Astrocyte (in vitro differentiated cells and primary cell): Measurements from ENCODE around the gene MARCHF6. TPM values are rescaled to one million over a fixed set of nuclear protein-coding genes. Genes with fewer than 3 reads are reported as not detected.

Experiments
- DNase-seq: peaks from one replicate; pipeline ENCODE4 v3.0.0-alpha.2; 2010; ENCODE audit warnings: low read depth
- FAIRE-seq: peaks from 2 replicates; lab custom pipeline; 2011; peaks lifted over from hg19 to GRCh38; lab: Jason Lieb, UNC
- H2AFZ ChIP-seq: 2 replicates; pipeline ENCODE4 v1.6.0; 2012; ENCODE audit warnings: low read depth, low read length, inconsistent platforms
- H3K27ac ChIP-seq: 2 replicates; pipeline ENCODE4 v1.5.1; 2011; ENCODE audit warnings: low read depth, low read length, inconsistent platforms
- H3K27me3 ChIP-seq: 2 replicates; pipeline ENCODE4 v1.6.0; 2011; ENCODE audit warnings: low read length, inconsistent platforms; ENCODE audit not compliant: insufficient read depth
- H3K36me3 ChIP-seq: 2 replicates; pipeline ENCODE4 v1.5.1; 2011; ENCODE audit warnings: low read length, inconsistent platforms; ENCODE audit not compliant: insufficient read depth
- H3K4me1 ChIP-seq: 2 replicates; pipeline ENCODE4 v1.5.1; 2011; ENCODE audit warnings: low read length, inconsistent platforms; ENCODE audit not compliant: insufficient read depth
- H3K4me2 ChIP-seq: 2 replicates; pipeline ENCODE4 v1.6.0; 2012; ENCODE audit warnings: low read length, inconsistent platforms
- H3K4me3 ChIP-seq: 2 replicates; pipeline ENCODE4 v1.5.1; 2011; ENCODE audit warnings: low read depth, mild to moderate bottlenecking, low read length, inconsistent platforms; ENCODE audit not compliant: insufficient read depth
- H3K79me2 ChIP-seq: 2 replicates; pipeline ENCODE4 v1.6.0; 2012; ENCODE audit warnings: mild to moderate bottlenecking, low read length, inconsistent platforms; ENCODE audit not compliant: insufficient read depth
- H3K9ac ChIP-seq: 2 replicates; pipeline ENCODE4 v1.6.0; 2012; ENCODE audit warnings: mild to moderate bottlenecking, low read length, inconsistent platforms
- H3K9me3 ChIP-seq: 2 replicates; pipeline ENCODE4 v1.5.1; 2012; ENCODE audit warnings: low read depth, mild to moderate bottlenecking, low read length, inconsistent platforms; ENCODE audit not compliant: insufficient read depth
- H4K20me1 ChIP-seq: 2 replicates; pipeline ENCODE4 v1.6.0; 2012; ENCODE audit warnings: low read length, inconsistent platforms; ENCODE audit not compliant: insufficient read depth
- H3K27ac Mint-ChIP-seq: one replicate; pipeline ENCODE4 v1.8.0; 2021; ENCODE audit warnings: mild to moderate bottlenecking, mixed read lengths; ENCODE audit not compliant: unreplicated experiment
- H3K27me3 Mint-ChIP-seq: one replicate; pipeline ENCODE4 v1.8.0; 2021; ENCODE audit warnings: low read depth, mixed read lengths; ENCODE audit not compliant: unreplicated experiment
- H3K36me3 Mint-ChIP-seq: one replicate; pipeline ENCODE4 v1.8.0; 2021; ENCODE audit warnings: low read depth, mixed read lengths; ENCODE audit not compliant: unreplicated experiment
- H3K4me1 Mint-ChIP-seq: one replicate; pipeline ENCODE4 v1.8.0; 2021; ENCODE audit warnings: low read depth, mixed read lengths; ENCODE audit not compliant: unreplicated experiment
- H3K4me3 Mint-ChIP-seq: one replicate; pipeline ENCODE4 v1.8.0; 2021; ENCODE audit warnings: mild to moderate bottlenecking, moderate library complexity, mixed read lengths; ENCODE audit not compliant: unreplicated experiment
- H3K9me3 Mint-ChIP-seq: one replicate; pipeline ENCODE4 v1.8.0; 2021; ENCODE audit warnings: mild to moderate bottlenecking, mixed read lengths; ENCODE audit not compliant: unreplicated experiment
- CTCF ChIP-seq: IDR thresholded peaks from 2 replicates; pipeline ENCODE4 v1.5.1; 2011; ENCODE audit warnings: low read depth, mild to moderate bottlenecking, inconsistent platforms, low read length, moderate library complexity; ENCODE audit not compliant: insufficient read depth
- EZH2 ChIP-seq: IDR thresholded peaks from 2 replicates; pipeline ENCODE4 v1.6.1; 2012; ENCODE audit warnings: mild to moderate bottlenecking, low read length, inconsistent platforms; ENCODE audit not compliant: insufficient read depth
- total RNA-seq: library from RNA; stranded (reverse); gene quantifications from 2 replicates; pipeline ENCODE4 v1.2.1, GENCODE V29; 2021

Gene MARCHF6
- total RNA-seq, 1 donor from 2014 or later: 139 TPM

- H3K4me2 ChIP-seq: peak overlapping the region; percentile 98
- H4K20me1 ChIP-seq: peaks cover 29% of the 10 kb centered on the region
- no peaks in the 10 kb centered on the region for H3K36me3 ChIP-seq
- Mint-ChIP-seq H3K27me3 (no peaks in the 10 kb centered on the region), H3K4me3 (peak overlapping the region; percentile 95), H3K27ac (peak overlapping the region; percentile 98), H3K9me3 (no peaks in the 10 kb centered on the region), H3K36me3 (no peaks in the 10 kb centered on the region), H3K4me1 (peaks cover 24% of the 10 kb centered on the region)
- no peaks in the 10 kb centered on the region for H3K9me3 ChIP-seq
- H2AFZ ChIP-seq: peak overlapping the region; percentile 75
- peak overlapping the region; percentile 93 for H3K4me3 ChIP-seq
- H3K27ac ChIP-seq: peak overlapping the region; percentile 96
- peak overlapping the region; percentile 97 for H3K9ac ChIP-seq
- TF ChIP-seq CTCF (no peak), EZH2 (no peak)
- DNase-seq (peak; percentile 69), FAIRE-seq (no peak)
- peaks cover 21% of the 10 kb centered on the region for H3K4me1 ChIP-seq
- peaks cover 47% of the 10 kb centered on the region for H3K79me2 ChIP-seq
- no peaks in the 10 kb centered on the region for H3K27me3 ChIP-seq
Observed at GRCh38 chr5:10352430-10353240, 860 bp upstream of the MARCHF6 start.

- peak overlapping the region; percentile 78 for H2AFZ ChIP-seq
- no peaks in the 10 kb centered on the region for H3K9me3 Mint-ChIP-seq
- H3K27me3 Mint-ChIP-seq: no peaks in the 10 kb centered on the region
Observed at GRCh38 chr5:10354048-10354872, 765 bp downstream of the MARCHF6 start.

More at GRCh38 chr5:10354048-10354872, 765 bp downstream of the MARCHF6 start:
- peak overlapping the region; percentile 93 for H3K4me3 ChIP-seq
- no peaks in the 10 kb centered on the region for H3K27me3 ChIP-seq
- H3K4me3 Mint-ChIP-seq: peak overlapping the region; percentile 100
- peak overlapping the region; percentile 98 for H3K4me2 ChIP-seq
- H3K36me3 Mint-ChIP-seq: no peaks in the 10 kb centered on the region
- TF ChIP-seq CTCF (no peak), EZH2 (no peak)
- peaks cover 64% of the 10 kb centered on the region for H3K79me2 ChIP-seq
- H3K4me1 ChIP-seq: peaks cover 21% of the 10 kb centered on the region
- peak overlapping the region; percentile 96 for H3K27ac ChIP-seq
- peak overlapping the region; percentile 99 for H3K27ac Mint-ChIP-seq
- no peaks in the 10 kb centered on the region for H3K9me3 ChIP-seq
- no peak for FAIRE-seq
- H3K4me1 Mint-ChIP-seq: peaks cover 29% of the 10 kb centered on the region
- no peaks in the 10 kb centered on the region for H3K36me3 ChIP-seq
- H4K20me1 ChIP-seq: peaks cover 43% of the 10 kb centered on the region
- H3K9ac ChIP-seq: peak overlapping the region; percentile 97
- DNase-seq: peak; percentile 45
